ENCODE measurements around the gene TBXAS1. TPM values are rescaled to one million over a fixed set of nuclear protein-coding genes. Genes with fewer than 3 reads are reported as not detected.

TBXAS1 gene
- total and polyA plus RNA-seq, 4 donors = 19.6 to 126 (median 55.2) TPM

DNA sequence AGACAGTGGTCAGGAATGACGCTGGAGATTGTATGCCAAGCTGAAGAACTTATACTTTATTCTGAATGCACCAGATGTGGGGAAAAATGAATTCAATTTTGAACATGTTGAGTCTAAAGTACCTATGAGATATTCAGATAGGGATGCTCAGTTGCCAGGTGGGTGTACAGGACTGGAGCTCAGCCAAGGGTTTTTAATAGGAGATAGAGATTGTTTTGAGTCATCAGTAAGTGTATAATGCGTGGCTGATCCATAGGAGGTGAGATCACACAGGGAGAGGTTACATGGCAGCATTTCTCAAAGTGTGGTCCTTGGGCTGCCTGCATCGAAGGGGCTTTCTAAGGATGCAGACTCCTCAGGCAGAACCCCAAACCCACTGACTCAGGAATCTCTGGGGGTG lies 44.4 kb upstream of the TBXAS1 start:
- no peak overlapping the region for H3K27ac ChIP-seq (ENCODE audit: low read depth in 1 of 2, low read length in 1 of 2)

DNA sequence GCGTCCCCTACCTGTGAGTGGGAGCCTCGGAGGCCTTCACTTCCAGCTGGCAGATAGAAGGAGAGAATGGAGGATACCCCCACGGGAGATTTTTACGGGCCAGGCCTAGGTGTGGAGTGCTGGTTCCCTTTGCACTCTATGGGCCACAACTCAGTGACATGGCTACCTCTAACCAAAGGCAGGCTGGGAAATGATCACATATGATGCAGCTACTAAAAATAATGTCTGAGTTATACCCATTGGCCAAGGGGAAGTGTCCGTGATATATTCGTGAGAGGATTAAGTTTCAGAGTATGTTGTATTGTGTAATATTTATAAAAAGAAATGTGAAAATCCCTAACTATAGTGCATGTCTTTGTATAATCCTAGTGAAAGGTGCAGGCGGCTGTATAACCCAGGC lies 37.7 kb upstream of the TBXAS1 start:
- 88 to 94% methylated on average over 7 of the region's 7 CpGs for WGBS, 2 donors
- TF ChIP-seq CTCF (IDR thresholded peaks at IDR 0.05; ENCODE audit: control extremely low read depth, extremely low read depth) = no peak
- DNase-seq = no peak
- ATAC-seq (ENCODE audit: insufficient read depth, low FRiP score) = no peak
- Histone ChIP-seq H3K36me3 (ENCODE audit: control insufficient read depth in 4 of 4, insufficient read depth in 4 of 4, low read length in 4 of 4) (no peaks in the 10 kb centered on the region), H3K9ac (ENCODE audit: insufficient read depth in 1 of 2, low read length in 2 of 2) (no peak overlapping the region), H3K4me3 (no peak overlapping the region), H3K27ac (ENCODE audit: low read depth in 1 of 2, low read length in 1 of 2) (no peak overlapping the region), H3K4me1 (ENCODE audit: control insufficient read depth in 5 of 5, insufficient read depth in 5 of 5, low read length in 5 of 5) (no peaks in the 10 kb centered on the region), H3K27me3 (ENCODE audit: control insufficient read depth in 3 of 3, insufficient read depth in 3 of 3, low read length in 2 of 3) (no peaks in the 10 kb centered on the region), H3K9me3 (ENCODE audit: control insufficient read depth in 4 of 4, insufficient read depth in 3 of 4, low read length in 3 of 4) (peaks cover 0 to 3% (median 0%) of the 10 kb centered on the region in 4 donors)

More for the DNA sequence above, 44.4 kb upstream of the TBXAS1 start:
- no peak for TF ChIP-seq CTCF (IDR thresholded peaks at IDR 0.05; ENCODE audit: control extremely low read depth, extremely low read depth)
- Histone ChIP-seq H3K9me3 (ENCODE audit: control insufficient read depth in 4 of 4, insufficient read depth in 3 of 4, low read length in 3 of 4) (peaks cover 0 to 3% (median 0%) of the 10 kb centered on the region in 4 donors), H3K4me3 (no peak overlapping the region), H3K27me3 (ENCODE audit: control insufficient read depth in 3 of 3, insufficient read depth in 3 of 3, low read length in 2 of 3) (peaks cover 0 to 3% (median 0%) of the 10 kb centered on the region in 3 donors), H3K36me3 (ENCODE audit: control insufficient read depth in 4 of 4, insufficient read depth in 4 of 4, low read length in 4 of 4) (no peaks in the 10 kb centered on the region), H3K9ac (ENCODE audit: insufficient read depth in 1 of 2, low read length in 2 of 2) (no peak overlapping the region), H3K4me1 (ENCODE audit: control insufficient read depth in 5 of 5, insufficient read depth in 5 of 5, low read length in 5 of 5) (peaks cover 0 to 3% (median 0%) of the 10 kb centered on the region in 5 donors)
- DNase-seq (no peak), ATAC-seq (ENCODE audit: insufficient read depth, low FRiP score) (no peak)
- 92 to 96% methylated on average over 3 of the region's 3 CpGs for WGBS, 2 donors

GRCh38 chr7:139797607-139798006 lies 31.5 kb upstream of the TBXAS1 start:
- Histone ChIP-seq H3K36me3 (ENCODE audit: control insufficient read depth in 4 of 4, insufficient read depth in 4 of 4, low read length in 4 of 4) (no peaks in the 10 kb centered on the region), H3K9me3 (ENCODE audit: control insufficient read depth in 4 of 4, insufficient read depth in 3 of 4, low read length in 3 of 4) (no peaks in the 10 kb centered on the region), H3K27ac (ENCODE audit: low read depth in 1 of 2, low read length in 1 of 2) (no peak overlapping the region), H3K4me1 (ENCODE audit: control insufficient read depth in 5 of 5, insufficient read depth in 5 of 5, low read length in 5 of 5) (peaks cover 0 to 4% (median 0%) of the 10 kb centered on the region in 5 donors), H3K27me3 (ENCODE audit: control insufficient read depth in 3 of 3, insufficient read depth in 3 of 3, low read length in 2 of 3) (no peaks in the 10 kb centered on the region), H3K9ac (ENCODE audit: insufficient read depth in 1 of 2, low read length in 2 of 2) (no peak overlapping the region), H3K4me3 (no peak overlapping the region)
- no peak for DNase-seq
- no peak for ATAC-seq (ENCODE audit: insufficient read depth, low FRiP score)
- TF ChIP-seq CTCF (IDR thresholded peaks at IDR 0.05; ENCODE audit: control extremely low read depth, extremely low read depth) = no peak
- 73 to 89% methylated on average over 2 of the region's 2 CpGs for WGBS, 2 donors

GRCh38 chr7:139798221-139798620 lies 30.8 kb upstream of the TBXAS1 start:
- 56 to 59% methylated on average over 10 of the region's 10 CpGs for WGBS, 2 donors
- DNase-seq (no peak), ATAC-seq (ENCODE audit: insufficient read depth, low FRiP score) (no peak)
- H3K4me3 ChIP-seq = no peak overlapping the region
- peaks cover 0 to 4% (median 0%) of the 10 kb centered on the region in 5 donors for H3K4me1 ChIP-seq (ENCODE audit: control insufficient read depth in 5 of 5, insufficient read depth in 5 of 5, low read length in 5 of 5)
- H3K27ac ChIP-seq (ENCODE audit: low read depth in 1 of 2, low read length in 1 of 2) = no peak overlapping the region
- no peak overlapping the region for H3K9ac ChIP-seq (ENCODE audit: insufficient read depth in 1 of 2, low read length in 2 of 2)
- H3K36me3 ChIP-seq (ENCODE audit: control insufficient read depth in 4 of 4, insufficient read depth in 4 of 4, low read length in 4 of 4) = no peaks in the 10 kb centered on the region
- no peak for TF ChIP-seq CTCF (IDR thresholded peaks at IDR 0.05; ENCODE audit: control extremely low read depth, extremely low read depth)
- no peaks in the 10 kb centered on the region for H3K9me3 ChIP-seq (ENCODE audit: control insufficient read depth in 4 of 4, insufficient read depth in 3 of 4, low read length in 3 of 4)
- no peaks in the 10 kb centered on the region for H3K27me3 ChIP-seq (ENCODE audit: control insufficient read depth in 3 of 3, insufficient read depth in 3 of 3, low read length in 2 of 3)
